ENCODE results near the gene ZSCAN32.

ZSCAN32 gene

DNA sequence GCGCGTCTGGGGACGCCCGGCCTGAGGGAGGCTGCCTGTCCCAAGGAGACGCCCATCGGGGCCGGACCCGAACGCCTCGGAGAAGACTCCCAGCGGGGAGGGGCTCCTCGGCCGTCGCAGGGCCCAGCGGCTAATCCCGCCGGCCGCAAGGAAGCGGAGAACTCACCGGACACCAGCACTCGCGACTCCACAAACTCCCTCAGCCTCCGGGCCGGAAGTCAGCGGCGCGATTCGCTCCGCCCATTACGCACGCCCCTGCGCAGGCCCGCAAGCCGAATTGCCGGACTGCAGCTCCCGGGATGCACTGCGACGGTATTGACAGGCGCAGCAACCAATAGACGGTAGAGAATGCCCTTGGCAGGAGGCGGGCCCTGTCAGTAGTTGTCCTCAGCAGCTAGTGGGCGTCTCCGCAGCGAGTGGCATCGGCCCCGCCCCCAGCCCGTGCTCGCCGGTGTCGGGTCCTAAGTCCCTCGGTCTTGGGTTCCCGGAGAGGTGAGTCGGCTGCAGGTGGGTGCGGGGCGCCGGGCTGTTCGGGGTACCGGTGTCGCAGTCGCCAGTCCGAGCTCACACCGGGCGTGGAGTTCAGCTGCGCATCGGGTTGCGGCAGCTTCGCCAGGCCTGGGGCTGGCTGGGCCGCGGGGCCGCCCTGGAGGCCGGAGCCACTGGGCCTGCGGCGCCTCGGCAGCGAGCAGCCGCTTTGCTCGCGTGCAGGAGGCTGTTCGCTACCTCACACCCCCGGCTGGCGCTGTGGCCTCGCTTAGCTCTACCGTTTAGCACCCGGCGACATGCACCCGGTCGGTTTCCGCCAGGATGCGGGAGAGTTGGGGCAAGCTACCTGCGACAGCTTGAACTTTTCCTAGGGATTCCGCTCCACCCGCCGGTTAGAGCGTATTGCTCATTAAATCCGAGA lies at the start of gene ZSCAN32, which contains the start of gene ZNF174:
Gene ZSCAN32 (minus strand): TSS at position 226 of the 910 bp plus-strand sequence. CDS start 3,447 bp downstream, outside the sequence.
Gene ZNF174 (plus strand): TSS at position 437 of the 910 bp plus-strand sequence. CDS start 790 bp downstream, outside the sequence.
- peak; percentile 98 for DNase-seq

DNA sequence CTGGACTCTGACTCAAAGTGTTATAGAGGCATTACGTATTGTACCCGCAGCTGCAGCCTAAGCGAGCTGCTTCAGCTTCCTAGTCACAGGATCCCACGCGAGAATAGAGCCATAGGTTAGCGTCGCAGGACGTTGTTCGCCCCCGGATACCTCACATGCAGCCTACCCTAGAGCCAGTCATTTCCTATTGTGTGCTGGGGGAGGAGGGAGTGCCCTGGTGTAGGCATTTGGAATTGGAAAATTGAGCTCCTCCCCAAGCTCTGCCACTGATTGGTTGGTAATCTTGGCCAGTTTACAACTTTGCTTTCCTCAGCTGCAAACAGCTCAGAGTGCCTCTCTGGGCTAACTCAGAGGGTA lies 43.2 kb upstream of the ZSCAN32 start:
- peak; percentile 28 to 49 for DNase-seq

DNA sequence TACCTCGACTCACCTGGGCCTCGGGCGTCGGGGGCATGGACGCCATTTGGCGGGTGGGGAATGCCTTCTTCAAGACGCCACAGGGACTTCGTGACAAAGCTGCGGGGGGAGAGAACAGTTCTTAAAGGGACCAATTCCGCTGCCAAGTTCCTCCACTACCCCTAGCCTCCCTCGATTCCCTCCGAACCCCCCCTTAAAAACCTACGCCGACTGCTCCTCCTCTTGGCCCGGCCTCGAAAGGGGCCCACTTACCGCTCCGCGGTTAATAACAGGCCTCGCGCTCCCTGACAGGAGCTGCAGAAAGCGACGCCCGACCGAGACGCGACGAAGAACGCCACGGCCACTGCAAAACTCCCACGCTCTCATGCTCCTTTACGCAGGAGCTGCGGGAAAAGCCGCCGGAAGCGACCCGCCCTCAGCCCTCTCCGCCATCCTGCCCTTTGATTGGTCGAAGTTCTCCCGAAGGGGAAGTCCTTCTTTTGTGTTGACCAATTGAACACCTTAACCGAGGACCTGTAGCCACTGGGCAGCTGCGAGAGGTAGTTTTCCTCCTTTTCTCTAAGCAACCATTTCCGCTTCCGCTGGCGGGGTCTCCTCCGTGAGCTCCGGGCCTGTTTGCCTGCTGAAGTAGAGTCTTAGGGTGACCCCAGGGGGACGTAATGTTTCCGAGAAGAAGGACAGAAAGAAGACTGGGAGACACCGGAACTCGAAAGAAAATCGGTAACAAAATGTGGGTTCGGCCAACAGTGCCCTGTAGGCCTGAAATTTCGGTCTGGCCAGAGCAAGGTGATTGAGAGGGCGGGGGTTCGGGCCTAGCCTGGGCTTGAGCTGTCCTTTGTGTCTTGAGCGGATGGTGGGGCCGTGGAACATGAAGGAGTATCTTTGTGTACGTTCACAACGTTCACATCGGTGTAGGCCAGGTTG lies 42.6 kb upstream of the ZSCAN32 start, which contains the start of the genes NAA60 and ZNF597:
Gene NAA60 (plus strand): TSS at position 573 of the 924 bp plus-strand sequence. CDS start 32,548 bp downstream, outside the sequence.
Gene ZNF597 (minus strand): TSS at position 397 of the 924 bp plus-strand sequence. CDS start 351 bp downstream, at position 46.
- peak; percentile 71 to 77 for DNase-seq

DNA sequence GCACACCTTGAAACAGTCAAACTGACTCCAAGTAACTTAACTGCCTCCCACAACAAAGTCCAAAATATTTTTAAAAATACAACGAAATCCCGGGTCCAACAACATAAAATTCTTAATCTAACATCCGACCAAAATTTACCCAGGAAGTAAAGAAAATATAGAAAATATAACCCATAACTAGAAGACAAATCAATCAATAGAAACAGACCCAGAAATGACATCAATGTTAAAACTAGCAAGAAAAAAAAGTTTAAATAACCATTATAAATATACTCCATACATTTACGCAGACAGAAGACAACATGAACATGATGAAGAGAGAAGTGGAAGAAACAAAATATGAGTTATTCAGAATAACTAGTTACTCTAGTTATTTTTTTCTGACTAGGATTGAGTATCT lies 38.8 kb upstream of the ZSCAN32 start:
- DNase-seq: no peak

DNA sequence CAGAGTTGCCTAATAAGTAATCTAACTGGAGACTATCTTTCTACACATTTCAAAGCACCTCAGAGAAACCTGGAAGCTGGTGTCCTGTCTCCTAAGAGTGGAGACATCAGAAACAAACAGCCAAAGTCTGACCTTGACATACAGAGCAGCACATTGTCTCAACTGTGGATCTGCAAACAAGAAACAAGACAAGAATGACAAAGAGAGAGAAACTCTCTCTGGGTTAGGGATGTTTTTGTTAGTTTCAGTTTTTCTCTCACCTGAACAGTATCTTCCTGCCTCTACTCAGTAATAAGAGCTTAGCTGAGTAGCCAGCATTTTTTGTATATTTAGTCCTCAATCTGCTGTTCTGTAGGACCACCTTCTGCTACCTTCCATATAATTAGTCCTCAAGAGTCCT lies 33.6 kb upstream of the ZSCAN32 start:
- DNase-seq: no peak

DNA sequence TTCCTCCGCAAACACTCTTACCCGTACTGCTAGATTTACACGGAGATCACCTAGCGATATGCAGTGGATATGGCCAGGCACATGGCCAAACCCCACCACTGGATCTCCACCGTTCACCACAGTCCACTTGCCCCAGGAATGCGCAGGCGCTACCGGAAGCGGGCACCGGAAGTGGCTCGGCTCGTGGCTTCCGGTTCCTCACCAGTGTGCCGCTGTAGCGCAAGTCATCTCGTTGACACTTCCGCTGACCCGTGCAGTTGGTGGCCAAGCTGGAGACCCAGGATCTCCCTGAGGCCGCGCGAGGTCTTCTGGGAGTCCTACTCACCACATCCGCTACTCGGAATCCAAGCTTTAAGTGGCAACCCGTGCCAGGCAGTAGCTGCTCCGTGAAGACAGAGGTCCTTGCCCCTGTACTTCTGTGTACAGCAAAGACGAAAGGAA lies 31.0 kb upstream of the ZSCAN32 start:
- DNase-seq: peak; percentile 18 to 19

DNA sequence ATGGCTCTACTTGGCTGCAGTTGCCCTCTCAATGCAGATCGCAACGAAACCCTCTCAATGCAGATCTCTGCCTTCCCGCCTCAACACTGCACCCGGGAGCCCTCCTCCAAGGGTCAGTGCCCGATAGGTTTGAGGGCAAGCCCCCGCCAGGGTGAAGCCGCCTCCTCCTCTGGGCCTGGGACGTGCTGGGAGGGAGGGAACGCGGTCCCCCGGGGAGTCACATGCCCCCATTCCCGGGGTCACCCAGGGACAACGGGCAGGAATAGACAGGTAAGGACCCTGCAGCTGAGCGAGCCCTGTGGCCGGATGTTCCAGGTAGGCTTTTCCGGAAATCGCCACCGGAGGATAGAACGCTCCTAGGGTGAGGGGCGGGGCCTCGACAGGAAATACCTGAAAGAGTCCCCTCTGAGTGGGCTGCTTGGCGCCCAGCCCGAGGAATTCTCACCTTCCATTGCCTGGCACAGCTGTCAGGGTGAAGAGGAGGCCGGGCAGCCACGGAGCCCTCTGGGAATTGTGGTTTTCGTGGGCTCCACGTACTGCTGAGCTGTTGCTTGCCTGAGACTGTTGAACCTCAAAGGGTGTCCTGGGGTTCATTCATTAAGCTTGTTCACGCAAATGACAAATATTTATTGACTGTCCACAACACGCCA lies 13.1 kb upstream of the ZSCAN32 start:
- no peak for DNase-seq

DNA sequence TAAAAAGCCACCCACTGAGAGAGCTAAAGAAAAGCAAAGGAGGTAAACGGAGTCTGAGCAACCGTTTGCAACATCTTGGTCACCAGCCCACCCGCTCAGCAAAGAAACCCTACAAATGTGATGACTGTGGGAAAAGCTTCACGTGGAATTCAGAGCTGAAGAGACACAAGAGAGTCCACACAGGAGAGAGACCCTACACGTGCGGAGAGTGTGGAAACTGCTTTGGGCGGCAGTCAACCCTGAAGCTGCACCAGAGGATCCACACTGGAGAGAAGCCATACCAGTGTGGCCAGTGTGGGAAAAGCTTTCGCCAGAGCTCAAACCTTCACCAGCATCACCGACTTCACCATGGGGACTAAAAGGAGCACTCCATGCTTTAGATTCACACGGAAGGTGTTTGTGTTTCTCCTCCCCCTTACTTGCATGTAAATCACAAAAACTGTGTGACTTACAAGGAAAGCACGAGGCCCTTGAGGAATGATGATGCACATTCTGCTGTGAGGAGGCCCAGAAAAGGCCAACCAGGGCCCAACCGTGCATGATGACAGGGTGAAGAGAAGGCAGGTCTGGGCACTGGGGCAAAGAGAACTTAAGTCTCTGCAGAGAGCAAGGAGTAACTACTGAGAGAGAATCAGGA lies 7.9 kb upstream of the ZSCAN32 start:
- no peak for DNase-seq

DNA sequence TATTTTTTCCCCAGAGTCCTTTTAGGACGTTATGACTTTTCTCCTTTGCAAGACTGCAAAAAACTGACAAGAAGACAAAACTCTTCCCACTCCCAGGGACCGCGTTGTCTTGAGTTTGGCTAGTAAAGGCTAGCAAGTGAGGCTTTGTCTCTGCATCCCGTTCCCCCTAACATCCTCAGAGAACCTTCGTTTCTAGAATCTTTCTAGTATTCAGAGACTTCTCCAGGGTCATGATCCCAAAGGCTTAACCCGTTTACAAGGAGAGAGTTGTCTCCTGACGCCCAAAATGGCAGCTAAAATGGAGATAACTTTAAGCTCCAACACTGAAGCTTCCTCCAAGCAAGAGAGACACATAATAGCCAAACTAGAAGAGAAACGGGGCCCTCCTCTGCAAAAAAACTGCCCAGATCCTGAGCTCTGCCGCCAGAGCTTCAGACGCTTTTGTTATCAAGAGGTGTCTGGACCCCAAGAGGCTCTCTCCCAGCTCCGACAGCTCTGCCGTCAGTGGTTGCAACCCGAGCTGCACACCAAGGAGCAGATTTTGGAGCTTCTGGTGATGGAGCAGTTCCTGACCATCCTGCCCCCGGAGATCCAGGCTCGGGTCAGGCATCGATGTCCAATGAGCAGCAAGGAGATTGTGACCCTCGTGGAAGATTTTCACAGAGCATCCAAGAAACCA lies 1.1 kb upstream of the ZSCAN32 start:
- DNase-seq: no peak

DNA sequence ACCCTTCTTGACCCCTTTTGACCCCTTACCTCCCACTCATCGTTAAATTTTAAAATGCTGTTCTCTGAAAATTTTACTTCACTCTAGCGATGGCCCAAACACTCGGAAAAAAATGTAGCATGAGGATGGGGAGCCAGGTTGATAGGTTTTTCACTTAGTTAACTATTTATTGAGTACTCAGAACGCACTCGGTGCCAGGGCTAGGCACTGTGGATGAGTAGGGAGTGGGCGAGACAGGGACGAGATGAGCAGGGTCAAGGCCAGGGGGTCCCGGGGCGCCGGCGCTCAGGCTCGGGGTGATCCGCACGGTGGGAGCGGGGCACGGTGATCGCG lies 392 bp downstream of the ZSCAN32 start:
- no peak for DNase-seq

DNA sequence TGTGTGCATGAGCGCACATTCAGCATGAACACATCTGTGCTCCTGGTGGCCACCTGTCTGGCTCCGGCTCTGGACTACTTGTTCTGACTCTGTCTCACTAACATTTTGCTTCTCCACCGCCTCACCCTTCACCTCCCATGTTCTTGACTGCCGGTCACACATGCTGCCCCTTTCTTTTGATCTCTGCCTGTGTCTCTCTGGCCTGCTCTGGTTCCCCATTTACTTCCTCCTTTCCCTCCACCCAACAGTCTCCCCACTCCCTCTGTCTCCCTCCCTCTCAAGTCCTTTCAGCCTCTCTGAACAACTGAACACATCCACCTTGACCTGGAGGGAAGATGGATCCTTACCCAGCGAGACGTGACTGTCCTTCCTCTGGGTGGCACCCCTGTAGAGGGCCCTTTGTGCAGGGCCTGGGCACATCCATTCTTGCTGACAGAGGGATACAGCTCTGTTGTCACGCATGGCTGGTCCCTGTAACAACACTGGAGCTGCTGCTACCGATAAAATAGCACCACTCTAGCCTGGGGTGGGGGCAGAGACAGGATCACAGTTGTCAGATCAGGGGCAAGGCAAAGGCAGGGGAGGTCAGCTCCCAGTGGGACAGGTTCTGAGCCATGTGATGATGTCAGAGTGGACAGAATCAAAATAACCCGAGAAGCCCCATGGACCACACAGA lies 11.0 kb downstream of the ZSCAN32 start:
- DNase-seq: no peak

DNA sequence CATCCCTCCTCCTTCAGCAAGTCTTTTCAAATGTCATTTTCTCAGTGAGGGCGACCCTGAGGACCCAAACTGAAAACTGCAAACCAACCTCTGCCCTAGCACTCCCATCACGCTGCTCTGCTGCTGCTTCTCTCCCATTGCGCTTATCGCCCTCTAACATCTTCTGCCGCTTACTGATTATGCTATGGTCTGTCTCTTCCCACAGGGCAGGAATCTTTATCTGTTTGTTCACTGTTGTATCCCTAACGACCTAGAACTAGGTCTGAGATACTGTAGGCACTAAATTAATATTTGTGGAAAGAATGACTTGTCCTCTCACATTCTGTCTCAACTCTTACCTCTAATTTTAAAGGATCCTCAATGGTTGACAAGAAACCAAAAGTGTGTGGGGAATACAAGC lies 12.5 kb downstream of the ZSCAN32 start:
- DNase-seq: no peak

DNA sequence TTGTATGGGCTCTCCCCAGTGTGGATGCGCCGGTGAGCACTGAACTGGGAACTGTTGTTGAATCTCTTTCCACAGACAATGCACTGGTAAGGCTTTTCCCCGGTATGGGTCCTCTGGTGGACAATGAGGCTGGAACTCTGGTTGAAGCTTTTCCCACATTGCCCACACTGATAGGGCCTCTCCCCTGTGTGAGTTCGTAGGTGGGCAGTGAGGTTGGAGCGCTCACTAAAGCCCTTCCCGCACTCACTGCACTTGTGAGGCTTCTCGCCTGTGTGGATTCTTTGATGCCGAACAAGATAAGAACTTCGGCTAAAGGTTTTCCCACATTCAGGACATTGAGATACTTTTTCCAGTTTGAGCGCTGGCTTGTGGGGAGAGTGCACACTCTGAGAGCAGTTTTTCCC lies 17.8 kb downstream of the ZSCAN32 start:
- no peak for DNase-seq

DNA sequence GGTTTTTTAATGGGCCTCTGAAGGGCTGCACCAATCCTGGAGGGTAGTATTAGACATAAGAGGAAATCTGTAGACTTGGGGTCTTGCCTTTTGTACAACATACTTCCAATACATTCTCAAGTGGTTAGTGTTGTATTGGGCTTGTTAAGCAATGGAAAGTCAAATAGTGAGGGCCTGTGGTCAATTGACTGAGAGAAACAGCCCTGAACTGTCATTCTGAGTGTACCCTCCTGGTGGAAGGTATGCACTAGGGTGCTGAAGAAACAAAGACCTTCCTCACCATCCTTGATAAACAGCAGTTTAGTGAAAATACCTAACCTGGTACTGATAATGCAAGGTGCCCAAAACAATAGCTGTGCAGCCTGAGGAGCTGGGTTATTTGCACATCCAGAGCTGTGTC lies 22.9 kb downstream of the ZSCAN32 start:
- DNase-seq: no peak

DNA sequence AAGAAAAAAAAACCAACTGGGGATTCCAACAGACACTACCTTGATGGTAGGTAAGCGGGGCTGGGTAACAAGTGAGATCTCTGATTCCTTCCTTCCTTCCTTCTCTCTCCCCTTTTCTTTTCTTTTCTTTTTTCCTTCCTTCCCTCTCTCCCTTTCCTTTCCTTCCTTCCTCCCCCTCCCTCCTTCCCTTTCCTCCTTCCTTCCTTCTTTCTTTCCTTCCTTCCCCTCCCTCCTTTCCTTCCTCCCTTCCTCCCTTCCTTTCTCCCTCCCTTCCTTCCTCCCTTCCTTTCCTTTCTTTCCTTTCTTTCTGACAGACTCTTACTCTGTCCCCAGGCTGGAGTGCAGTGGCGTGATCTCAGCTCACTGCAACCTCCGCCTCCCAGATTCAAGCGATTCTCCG lies 25.1 kb downstream of the ZSCAN32 start:
- no peak for DNase-seq

DNA sequence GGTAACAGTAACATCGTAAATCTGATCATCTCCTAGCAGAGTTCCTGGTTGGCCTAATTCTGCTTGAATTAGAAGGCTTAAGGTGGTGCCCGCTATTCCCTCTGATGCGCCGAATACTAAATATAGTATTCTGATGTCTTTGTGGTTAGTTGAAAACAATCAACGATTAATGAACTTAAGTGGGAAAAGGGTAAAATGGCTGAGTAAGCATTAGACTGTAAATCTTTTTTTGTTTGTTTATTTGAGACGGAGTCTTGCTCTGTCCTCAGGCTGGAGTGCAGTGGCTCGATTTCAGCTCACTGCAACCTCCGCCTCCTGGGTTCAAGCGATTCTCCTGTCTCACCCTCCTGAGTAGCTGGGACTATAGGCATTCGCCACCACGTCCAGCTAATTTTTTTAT lies 31.7 kb downstream of the ZSCAN32 start:
- no peak for DNase-seq

DNA sequence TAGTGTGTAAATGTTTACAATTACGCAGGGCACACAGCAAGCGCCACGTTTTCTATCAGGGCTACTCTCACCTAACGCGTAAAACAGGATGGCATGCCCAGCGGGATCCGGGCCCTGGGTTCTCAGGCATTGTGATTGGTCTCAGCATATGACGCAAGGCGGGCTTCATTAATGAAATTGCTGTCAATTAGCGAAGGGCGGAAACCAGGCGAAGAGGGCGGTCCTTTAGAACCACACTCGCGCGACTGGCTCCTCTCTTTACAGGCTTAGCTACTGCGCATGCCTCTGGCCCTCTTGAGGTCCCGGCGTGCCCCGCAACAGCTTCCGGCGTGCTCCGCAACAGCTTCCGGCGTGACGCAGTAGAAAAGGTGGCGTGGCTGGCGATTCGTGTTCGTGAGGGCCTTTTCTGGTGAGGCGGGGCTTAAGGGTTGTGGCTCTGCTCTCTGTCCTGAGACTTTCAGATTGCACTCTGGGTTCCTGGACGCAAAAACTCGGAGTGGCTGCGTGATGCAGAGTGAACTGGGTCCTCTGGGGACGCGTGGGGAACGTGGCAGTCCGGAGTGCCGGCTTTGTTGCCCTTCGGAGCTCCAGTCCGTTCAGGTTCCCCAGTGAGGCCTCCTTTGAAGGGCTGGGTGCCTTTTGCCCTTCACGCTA lies 35.9 kb downstream of the ZSCAN32 start:
- peak; percentile 80 to 88 for DNase-seq

DNA sequence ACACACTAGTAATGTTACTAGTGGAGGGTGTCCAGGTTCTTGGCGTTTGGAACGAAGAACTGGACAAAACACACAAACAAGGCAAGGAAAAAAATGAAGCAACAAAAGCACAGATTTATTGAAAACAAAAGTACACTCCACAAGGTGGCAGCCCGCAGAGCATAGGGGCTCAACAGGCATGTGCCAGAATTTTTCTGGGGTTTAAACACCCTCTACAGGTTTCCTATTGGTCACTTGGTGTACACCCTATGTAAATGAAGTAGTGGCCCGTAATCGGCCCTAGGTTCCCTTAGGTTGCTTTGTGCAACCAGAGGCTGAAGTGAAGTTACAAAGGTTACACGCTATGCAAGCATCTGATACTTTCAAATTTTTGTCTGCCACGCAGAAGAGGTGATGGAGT lies 37.0 kb downstream of the ZSCAN32 start:
- DNase-seq: no peak

DNA sequence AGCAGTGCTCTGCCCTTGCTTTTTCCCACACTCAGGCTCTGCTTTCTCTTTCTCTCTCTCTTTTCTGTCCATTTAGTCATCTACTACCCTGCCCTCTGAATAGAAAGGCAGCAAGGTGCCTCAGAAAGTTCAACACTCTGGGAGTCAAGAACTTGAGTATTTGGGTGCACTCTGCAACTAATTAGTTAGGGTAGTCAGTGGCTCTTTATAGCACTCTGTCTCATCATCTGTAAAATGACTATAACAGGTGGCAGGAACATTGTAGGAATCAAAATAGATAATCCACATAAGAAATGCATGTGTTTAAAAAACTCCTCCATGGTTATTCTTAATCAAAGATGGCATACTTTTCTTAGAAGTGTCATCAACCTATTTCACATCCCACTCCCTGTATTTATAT lies 37.9 kb downstream of the ZSCAN32 start:
- DNase-seq: no peak

DNA sequence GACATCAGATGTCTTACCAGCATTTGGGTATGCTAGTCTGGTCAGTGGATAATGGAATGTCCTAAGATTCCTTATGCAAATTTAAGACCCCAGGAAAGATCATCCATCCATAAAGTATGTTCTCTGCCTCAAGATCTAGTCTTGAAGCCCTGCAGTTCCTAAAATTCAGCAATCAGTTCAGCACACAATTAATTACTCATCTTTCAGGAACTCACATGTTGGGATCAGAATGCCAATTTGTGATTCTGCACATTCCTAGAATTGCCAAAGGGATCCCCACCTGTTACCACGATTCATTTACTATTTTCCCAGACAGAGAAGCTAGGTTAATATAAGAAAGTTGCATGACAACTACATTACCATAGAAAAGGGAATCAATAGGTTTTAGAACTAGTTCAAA lies 41.9 kb downstream of the ZSCAN32 start:
- no peak for DNase-seq

DNA sequence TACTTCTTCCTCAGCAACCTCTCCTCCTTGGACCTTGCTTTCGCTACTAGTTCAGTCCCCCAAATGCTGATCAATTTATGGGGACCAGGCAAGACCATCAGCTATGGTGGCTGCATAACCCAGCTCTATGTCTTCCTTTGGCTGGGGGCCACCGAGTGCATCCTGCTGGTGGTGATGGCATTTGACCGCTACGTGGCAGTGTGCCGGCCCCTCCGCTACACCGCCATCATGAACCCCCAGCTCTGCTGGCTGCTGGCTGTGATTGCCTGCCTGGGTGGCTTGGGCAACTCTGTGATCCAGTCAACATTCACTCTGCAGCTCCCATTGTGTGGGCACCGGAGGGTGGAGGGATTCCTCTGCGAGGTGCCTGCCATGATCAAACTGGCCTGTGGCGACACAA lies 44.7 kb downstream of the ZSCAN32 start:
- no peak for DNase-seq

Measured in activated CD4-positive, alpha-beta T cell treated with anti-CD3 and anti-CD28 coated beads for 4 hours (primary cell).